Suprapubic skin (tissue), 3 donors: Measurements from ENCODE around the gene NAV3.

Experiments used
- CTCF ChIP-seq, 2 donors: fragments of 200-600 bp in 1 of 2; fragments of 450-650 bp in 1 of 2; sonication (generic) in 1 of 2; IDR thresholded peaks; one replicate each; pipeline ENCODE4 v1.5.1; 2016 to 2019; ENCODE audit warnings: antibody characterized with exemption in 2 of 2, mild to moderate bottlenecking in 1 of 2, moderate library complexity in 1 of 2
- POLR2AphosphoS5 ChIP-seq, 3 donors: sonication (generic); formaldehyde crosslinking; IDR thresholded peaks; one replicate each; pipeline ENCODE4 v1.6.1; 2017; ENCODE audit warnings: antibody characterized with exemption in 3 of 3

GRCh38 chr12:78099806-78100205 is 269.1 kb downstream of the NAV3 start:
- TF ChIP-seq CTCF (IDR thresholded peaks at IDR 0.05) (no peak), POLR2AphosphoS5 (IDR thresholded peaks at IDR 0.05) (no peak)
